GM18951 (cell line): Measurements from ENCODE around the gene RAB19.
"Not testable (repeated sequence)": the region's sequence is repeated elsewhere in the genome, so short reads cannot be mapped to it uniquely, and the experiment has no call there.

Source experiments
- POLR2A ChIP-seq: IDR thresholded peaks from 4 replicates; pipeline ENCODE4 v1.6.1; 2011; ENCODE audit warnings: mild to moderate bottlenecking; ENCODE audit not compliant: insufficient read length, insufficient read depth; ENCODE audit errors: extremely low read depth
- in situ Hi-C: fragments of 300-500 bp; cut with MboI; formaldehyde crosslinking; loops from one replicate; pipeline ENCODE4 v1.12.0; 2022; ENCODE audit warnings: low sequenced_read_pairs, mixed read lengths, inconsistent platforms; ENCODE audit not compliant: unreplicated experiment

RAB19 gene

GRCh38 chr7:140390034-140390433 lies 13.8 kb upstream of the RAB19 start:
- in situ Hi-C loops = no loop called here
- no peak for TF ChIP-seq POLR2A

- TF ChIP-seq POLR2A = no peak
These were observed 13.2 kb upstream of the RAB19 start for GRCh38 chr7:140390466-140391190.

GRCh38 chr7:140391634-140392033 lies 12.2 kb upstream of the RAB19 start:
- no peak for TF ChIP-seq POLR2A
- in situ Hi-C loops = no loop called here

More at GRCh38 chr7:140390466-140391190, 13.2 kb upstream of the RAB19 start:
- in situ Hi-C loops = no loop called here

- TF ChIP-seq POLR2A = no peak
- in situ Hi-C loops = no loop called here
These were observed 10.0 kb upstream of the RAB19 start for GRCh38 chr7:140393756-140394306.

- peak; percentile 73 for TF ChIP-seq POLR2A
- in situ Hi-C loops = no loop called here
These were observed 5.8 kb upstream of the RAB19 start, which contains the start of gene SLC37A3 for GRCh38 chr7:140397784-140398750. SLC37A3 (minus strand) TSS chr7:140398530; CDS start chr7:140382526, 16,004 bp downstream.

- in situ Hi-C loops = no loop called here
- no peak for TF ChIP-seq POLR2A
These were observed 5.0 kb upstream of the RAB19 start for GRCh38 chr7:140398821-140399220.

DNA sequence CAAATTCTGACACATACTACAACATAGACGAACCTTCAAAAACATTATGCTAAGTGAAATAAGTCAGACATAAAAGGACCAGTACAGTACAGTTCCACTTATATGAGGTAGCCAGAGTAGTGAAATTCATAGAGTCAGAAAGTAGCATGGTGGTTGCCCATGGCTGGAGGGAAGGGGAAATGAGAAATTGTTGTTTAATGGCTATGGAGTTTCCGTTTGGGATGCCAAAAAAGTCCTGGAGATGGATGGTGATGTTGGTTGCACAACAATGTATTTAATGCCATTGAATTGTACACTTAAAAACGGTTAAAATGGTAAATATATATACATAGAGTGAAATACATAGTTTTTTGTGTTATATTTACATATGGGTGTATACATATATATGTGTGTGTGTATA lies 3.5 kb upstream of the RAB19 start:
- in situ Hi-C loops = no loop called here
- TF ChIP-seq POLR2A = no peak

DNA sequence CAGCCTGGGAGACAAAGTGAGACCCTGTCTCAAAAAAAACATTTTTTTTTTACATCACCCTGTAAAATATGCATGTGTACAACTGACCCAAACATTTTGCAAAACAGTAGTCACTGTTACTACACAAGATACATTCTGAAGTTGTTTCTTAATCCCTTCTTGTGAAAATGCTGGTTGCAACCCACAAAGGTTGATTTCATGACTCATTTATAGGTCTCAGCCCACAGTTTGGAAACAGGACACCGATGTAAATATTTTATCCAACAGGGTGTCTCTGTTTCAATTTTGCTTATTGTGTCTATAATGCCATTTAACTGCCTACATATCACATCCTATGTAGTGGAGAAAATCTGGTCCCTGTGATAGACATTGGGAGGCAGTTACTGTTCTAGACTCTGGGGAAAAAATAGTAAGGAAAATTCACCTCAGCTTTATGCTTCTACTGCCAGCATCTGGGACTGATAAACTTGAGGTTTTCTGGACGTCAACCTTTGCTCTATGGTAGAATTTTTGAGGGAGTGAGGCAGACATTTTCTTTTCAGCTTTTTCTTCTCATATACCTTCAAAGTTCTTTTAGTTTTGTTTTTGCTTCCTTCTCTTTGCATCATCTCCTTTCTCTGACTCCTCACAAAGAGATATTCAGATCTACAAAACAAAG lies 1.6 kb upstream of the RAB19 start:
- TF ChIP-seq POLR2A = no peak
- in situ Hi-C loops = no loop called here

- in situ Hi-C loops = no loop called here
- no peak for TF ChIP-seq POLR2A
These were observed 757 bp downstream of the RAB19 start for GRCh38 chr7:140404565-140405065.

GRCh38 chr7:140415361-140415760 lies 11.5 kb downstream of the RAB19 start:
- TF ChIP-seq POLR2A = no peak
- in situ Hi-C loops = no loop called here

- in situ Hi-C loops = not testable (repeated sequence)
These were observed 12.0 kb downstream of the RAB19 start for GRCh38 chr7:140415816-140416215.

- in situ Hi-C loops = no loop called here
- no peak for TF ChIP-seq POLR2A
These were observed 12.7 kb downstream of the RAB19 start for GRCh38 chr7:140416560-140416959.
